ENCODE results near the gene TMCC3.

Gene TMCC3

DNA sequence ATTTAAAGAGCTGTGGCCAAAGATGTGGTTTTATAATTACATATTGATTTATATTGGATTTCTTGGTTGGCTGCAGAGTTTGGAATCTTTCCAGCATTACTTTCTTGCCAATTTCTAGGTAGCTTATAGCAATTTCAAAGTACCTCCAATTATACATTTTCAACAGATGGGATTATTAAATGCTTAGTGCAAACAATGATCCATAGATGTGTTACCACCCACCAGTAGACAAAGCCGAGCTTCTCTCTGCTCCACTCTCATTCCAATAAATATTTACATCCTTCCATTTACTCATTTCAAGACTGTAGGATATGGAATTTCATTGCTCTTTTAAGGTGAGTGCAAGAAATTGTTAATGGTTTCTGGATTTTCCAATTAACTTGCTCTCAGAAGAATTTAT lies 21.6 kb upstream of the TMCC3 start:
- DNase-seq: no peak

DNA sequence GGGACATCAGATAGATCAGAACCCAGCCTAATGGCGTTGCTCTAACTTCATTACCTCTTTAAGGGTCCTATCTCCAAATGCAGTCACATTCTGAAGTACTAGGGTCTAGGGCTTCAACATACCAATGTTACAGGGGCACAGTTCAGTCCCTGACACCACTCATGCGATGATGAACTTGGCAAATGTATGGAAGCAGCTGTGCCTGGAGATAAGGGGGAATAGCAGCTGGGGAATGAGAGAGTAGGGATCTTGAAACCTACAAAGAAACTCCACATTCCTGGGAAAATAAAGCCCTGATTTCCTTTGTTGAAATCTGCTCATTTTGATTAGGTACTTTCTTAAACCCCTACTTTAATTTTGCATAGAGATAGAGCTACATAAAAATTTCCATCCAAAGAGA lies 20.5 kb upstream of the TMCC3 start:
- DNase-seq: no peak

DNA sequence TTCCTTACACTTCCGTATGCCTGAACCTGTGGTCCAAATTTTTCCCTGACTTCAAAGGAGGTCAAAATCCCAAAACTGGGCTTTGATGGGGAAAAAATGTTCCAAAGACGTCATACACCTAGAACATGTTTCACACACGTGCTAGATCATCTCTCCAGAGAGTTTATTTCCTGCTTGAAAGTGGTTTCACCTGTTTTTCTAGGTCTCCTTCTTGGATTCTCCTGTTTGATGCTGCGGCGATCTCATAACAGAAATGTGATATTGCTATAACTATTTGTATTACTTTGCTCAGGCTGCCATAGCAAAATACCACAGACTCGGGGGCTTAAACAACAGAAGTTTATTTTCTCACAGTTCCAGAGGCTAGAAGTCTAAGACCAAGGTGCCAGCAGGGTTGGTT lies 19.7 kb upstream of the TMCC3 start:
- DNase-seq: no peak

DNA sequence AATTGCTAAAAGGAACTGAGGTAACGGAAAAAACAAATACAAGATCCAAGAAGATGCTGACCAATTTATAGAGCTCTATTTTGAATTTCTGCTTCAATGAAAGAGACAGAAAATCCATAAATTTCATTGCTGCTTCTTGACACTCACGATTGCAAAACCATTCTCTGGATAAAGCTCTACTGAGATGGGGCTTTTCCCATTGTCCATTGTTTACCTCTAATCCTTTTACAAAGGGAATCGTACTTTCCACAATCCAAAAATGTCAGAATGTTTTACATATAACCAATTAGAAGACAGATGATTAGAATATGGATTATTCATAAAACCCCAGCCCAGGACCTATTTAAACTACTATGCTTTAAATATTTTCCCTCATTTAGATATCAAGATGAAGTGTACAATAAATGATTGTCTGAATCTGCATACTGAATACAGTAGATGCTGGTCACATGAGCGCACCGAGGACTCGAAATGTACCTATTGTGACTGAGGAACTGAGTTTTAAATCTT lies 16.7 kb upstream of the TMCC3 start:
- DNase-seq: no peak

DNA sequence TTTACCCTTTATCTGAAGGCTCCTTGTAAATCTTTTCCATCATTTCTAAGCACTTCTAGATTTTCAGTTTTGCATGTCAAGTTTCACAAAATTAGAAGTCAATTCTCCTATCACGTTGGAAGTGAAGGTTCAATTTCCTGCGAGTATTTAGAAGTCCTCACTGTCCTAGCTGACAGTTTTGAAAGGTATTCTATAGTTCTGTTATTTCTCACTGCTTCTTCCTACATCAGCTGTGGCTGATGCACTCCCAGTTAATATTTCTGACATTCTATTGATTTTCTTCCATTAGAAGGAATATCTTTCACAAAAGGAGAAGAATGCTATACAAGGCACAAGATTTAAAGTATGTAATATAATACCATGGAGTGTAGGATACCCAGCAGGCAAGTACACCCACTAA lies 15.8 kb upstream of the TMCC3 start:
- DNase-seq: no peak

DNA sequence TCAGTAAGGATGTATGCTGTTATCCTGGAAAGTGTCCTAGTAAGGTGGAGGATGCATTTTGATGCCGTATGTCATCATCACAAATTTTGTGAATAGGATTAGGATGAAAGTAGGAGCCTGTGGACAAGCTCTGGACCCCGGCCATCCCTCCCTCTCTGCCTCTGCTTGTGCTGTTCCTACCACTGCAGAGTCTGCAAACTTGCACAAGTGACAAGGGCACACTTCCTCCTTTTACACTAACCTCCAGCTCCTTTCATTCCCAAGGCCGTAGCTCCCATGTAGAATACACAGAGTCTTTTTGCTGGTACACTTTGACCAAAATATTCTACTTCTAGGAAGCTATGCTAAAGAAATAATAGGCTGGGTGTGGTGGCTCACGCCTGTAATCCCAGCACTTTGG lies 13.3 kb upstream of the TMCC3 start:
- no peak for DNase-seq

DNA sequence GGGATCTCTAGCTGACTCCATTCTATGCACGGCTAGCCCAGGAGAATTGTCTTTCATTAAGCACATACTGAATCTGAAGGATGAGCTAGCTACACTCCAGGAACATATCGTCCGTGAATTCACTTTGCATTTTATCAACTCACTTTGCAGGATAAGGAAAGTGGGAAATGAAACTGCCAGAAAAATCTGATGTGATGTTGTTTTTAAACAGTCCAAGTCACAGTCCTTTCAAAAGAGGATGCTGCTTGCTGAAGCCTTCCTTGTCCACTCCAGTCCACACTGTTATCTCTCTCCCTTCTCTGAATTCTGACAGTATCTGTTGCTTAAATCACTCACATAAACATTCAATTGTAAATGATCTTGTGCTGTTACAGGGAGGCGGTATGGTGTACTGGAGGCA lies 12.7 kb upstream of the TMCC3 start:
- no peak for DNase-seq

DNA sequence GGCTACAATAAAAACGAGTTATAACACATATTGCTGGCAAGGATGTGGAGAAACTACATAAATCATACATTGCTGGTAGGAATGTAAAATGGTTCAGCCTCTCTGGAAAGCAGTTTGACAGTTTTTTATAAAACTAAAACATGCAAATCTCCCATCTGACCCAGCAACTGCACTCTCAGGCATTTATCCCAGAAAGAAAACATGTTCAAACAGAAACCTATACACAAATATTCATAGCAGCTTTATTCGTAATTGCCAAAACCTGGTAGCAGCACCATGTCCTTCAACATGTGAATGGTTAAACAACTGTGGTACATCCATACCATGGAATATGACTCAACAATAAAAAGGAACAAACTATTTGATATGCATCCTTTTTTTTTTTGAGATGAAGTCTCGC lies 10.1 kb upstream of the TMCC3 start:
- no peak for DNase-seq

DNA sequence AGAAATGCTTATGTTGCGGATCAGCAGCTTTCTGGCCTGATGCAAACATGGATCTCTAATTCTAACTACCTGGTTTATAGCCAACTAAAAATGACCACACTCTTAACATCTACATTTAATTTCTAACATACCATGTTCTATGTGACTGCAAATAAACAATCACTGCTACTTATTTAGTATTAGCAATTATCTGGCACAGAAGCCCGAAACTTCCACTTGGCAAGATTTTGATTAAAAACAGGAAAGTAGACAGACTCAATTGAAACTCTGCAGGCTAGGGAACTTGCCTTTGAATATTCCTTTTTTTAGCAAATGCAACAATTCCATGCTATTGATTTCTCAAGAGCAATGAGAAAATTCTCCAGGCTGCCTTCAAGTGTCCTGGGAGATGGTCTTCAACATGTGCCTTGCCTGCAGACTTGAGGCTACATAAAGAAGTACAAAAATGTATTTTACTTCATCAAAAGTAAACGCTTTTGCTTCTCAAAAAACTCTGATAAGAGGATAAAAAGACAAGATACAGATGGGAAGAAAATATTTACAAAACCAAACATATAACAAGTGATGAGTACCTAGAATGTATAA lies 9.1 kb upstream of the TMCC3 start:
- DNase-seq: no peak

DNA sequence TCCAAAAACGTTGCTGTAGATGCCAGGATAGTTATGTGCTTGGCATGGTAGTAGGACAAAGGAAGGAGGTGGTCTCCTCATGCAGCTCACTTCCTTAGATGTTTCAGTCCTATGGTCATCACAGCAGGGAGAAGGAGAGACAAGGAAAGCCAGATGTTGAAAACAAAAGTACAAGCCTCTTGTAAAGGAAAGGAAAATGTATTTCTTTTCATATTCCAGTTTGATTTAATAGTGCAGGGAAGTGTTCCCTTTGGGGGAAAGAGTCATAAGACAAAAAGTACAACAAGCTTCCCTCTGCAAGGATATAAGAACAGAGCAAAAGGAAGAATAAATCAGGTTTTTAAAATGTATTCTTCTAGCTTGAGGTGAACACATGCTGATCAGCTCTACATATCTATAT lies 8.6 kb upstream of the TMCC3 start:
- DNase-seq: no peak

DNA sequence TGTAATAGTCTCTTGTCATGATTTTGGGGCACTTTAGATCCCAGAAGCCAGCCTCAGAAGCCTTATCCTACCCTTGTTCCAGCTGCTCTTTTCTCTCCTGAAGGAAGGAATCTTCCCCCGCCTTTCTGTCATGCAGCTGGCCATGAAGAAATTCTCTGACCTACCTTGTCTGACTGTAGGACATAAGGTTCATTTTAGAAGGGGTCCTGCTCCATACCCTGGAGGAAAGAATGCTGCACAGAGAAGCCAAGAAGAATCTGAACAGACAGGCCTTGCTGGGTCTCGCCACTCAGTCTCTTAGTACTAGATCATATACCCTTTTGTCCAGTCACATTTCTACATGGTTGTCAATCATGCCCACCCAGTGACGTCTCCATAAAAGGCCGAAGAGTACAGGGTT lies 6.2 kb upstream of the TMCC3 start:
- no peak for DNase-seq

DNA sequence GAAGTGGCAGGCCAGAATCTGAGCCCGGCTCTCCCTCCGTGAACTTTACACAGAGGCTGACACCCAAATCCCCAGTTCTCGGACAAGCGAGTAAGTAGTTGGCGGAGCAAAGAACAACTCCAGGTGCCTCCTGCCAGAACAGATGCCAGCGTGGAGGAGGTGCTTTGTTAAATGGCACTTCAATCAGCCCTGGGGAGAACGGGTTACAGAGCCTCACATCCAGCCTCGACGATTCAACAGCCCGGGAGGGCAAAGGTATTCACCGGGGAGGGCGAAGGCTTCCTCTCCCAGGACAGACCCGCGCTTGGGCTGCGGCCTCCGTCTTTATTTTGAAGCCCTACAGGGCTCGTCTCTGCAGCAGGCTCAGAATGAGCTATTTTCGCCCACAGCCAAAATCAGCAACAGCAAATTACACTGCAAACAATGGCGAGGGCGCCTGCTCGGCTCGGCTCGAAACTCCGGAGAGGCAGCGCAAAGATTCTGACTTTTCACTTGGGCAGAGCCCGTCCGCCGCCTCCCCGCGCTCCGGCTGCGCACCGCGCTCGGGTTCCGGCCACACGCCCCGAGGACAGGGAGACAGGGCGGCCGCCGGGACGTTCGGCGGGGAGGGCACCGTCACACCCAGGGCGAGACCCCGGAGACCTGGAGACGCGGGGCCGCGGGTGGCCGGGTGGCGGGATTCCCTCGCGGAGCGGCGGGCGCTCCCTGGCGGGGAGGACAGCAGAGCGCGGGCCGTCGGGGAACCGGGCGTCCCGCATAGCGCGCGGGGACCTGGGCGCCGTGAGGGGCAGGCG lies 811 bp downstream of the TMCC3 start:
- peak; percentile 38 for DNase-seq

DNA sequence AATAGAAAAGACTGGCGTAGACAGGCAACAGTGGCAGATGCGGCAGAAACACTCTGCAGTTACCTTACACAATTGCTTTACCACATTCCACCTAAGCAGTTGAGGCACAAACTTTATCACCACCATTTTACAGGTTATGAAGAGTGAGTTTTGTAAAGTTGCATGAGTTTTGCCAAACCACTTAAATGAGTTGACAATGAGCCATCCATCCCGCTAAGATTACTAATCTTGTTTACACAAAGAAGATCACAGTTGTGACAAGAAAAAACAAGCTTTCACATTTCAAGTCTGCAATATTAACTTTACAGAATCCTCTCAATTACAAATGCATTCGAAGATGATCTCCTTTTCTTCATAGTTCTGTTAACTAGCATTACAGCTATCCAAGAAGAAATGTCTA lies 1.8 kb downstream of the TMCC3 start:
- DNase-seq: no peak

DNA sequence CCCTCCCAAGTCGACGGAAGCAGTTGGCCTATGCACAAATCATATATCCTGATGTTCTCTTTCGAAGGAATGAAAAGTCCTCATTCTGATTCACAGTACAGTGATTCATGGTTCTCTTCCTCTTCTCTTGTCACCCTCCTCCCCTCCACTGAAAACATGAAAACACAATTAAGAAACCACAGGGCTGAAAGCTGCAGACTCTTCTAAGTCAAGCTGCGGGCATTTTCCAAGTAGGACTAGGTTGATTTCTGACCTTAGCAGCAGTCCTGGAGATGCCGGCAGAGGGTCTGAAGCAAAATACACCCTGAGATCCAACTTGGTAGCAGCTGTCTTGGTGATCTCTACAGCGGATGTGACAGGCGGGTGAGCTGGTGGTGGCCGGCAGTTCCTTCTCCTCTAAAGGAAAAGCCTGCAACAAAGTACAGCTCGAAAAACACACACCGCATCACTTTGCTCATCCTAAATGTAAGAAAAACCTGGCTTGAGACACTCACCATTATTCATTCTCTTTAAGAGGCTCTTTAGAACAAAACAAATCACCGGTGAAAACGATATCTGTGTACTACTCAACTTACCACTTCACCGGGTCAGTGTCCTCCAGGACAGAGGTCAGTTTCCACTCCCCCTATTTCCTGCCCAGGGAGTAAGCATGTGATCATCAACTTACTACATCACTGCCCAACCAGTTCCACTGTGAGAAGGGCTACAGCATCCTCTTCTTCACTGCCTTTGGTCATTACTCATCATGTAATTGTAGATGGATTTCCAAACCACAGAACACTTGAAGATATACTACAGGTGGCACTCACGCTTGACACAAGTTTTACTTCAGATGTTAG lies 6.0 kb downstream of the TMCC3 start:
- DNase-seq: peak; percentile 8

DNA sequence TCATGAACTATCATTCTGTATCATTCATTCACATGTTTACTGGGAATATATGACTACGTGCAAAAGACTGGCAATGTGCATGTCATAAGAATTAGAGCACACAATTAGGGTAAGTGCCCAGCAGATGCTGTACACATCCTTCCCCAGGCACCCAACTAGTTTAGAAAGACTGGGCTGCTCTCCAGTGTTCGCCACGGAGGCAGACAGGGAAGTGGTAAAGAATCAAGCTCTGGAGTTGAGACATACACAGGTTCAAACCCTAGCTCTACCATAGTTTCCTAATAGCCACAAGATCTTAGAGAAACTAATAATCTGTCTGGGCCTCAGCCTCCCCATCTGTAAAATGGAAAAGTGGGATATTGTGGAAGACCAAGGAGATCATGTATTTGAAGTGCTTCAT lies 6.8 kb downstream of the TMCC3 start:
- no peak for DNase-seq

DNA sequence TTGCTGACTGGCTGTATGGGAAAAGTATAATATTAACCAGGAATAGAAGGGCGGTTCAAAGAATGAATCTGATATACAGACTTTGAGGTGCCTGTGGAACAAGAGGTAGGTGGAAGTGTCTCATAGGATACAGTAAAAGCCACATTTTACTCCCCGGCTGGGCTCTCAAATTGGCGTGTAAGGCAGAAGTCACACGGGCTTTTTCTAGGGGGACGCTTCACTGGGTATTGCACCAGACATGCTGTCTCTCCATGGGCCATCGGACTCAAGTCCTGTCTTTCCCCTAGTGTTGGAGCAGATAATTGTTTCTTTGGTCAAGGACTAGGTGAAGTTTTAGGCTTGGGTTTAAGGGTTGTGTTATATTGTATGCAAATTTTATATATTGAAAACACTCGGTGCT lies 9.1 kb downstream of the TMCC3 start:
- no peak for DNase-seq

DNA sequence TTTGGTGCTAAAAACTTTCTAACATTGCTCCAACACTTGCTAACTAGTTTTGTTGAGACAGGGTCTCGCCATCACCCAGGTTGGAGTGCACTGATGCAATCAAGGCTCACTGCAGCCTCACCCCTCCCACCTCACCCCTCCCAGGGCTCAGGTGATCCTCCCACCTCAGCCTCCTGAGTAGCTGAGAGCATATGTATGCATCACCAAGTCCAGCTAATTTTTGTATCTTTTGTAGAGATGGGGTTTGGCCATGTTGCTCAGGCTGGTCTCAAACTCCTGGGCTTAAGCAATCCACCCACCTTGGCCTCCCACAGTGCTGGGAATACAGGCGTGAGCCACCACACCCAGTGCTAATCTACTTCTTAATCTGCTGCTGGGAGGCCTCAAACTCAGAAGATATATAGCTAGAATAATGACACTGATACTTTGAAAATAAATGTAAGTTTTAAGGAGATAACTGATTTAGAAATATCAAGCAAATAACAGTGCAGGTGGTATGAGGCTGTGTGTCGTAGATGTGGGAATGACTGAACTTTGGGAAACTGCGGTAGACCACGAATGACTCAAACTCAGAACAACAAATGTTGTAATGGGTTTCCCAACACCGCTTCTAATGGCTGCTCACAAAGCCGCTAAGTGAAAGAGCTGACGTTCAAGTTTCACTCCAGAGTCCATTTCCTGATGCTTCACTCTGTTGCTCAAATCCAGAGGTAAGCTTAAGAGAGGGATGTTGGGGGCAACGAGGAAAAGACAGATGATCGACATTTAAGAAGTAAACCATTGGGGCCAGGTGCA lies 10.0 kb downstream of the TMCC3 start:
- peak; percentile 22 for DNase-seq

DNA sequence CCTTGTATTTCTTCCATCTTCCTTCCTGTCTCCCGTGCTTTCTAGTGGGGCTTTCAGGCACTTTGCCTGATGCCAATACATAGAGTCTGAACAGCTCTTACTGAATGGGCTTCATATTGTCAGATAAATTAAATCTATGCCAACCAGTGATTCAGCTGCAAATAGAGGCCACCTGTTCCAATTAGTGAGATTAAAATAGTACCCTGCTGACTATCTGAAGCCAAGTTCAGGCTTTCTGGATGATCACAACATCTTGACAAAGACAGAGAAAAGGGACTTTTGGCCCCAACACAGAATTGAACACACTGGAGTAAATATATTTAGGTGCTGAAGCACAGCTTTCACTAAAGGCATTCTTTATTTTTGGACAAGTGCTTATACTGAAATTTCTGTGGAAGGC lies 11.8 kb downstream of the TMCC3 start:
- DNase-seq: no peak

DNA sequence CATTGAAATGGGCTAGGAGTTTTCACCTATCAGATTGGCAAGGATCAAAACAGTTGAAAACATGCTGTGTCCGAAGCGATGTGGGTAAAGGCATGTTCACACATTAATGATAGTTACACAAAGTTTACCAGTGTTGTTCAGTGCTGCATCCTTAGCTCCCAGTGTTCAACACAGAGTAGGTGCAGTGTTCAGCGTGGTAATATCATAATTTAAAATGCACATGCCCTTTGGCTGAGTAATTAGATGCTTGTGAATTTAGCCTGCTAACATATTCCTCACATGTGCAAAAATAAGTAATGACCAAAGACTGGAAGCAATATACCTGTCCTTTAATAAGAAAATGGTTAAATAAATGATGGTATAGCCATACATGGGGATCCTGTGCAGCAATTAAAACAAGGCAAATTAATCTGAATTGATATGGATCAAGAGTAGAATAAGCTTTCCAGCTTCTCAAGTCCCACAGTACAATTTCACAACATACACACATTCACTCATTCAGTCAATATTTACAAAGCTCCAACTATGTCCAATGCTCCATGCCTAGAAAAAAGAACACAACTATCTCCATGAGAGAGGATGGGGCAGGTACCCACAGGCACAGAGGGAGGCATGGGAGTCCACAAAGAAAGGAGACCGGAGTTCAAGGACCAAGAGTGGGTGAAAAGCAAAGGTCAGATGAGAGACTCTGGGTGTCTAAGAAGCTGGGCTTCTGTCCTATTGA lies 12.8 kb downstream of the TMCC3 start:
- DNase-seq: no peak

DNA sequence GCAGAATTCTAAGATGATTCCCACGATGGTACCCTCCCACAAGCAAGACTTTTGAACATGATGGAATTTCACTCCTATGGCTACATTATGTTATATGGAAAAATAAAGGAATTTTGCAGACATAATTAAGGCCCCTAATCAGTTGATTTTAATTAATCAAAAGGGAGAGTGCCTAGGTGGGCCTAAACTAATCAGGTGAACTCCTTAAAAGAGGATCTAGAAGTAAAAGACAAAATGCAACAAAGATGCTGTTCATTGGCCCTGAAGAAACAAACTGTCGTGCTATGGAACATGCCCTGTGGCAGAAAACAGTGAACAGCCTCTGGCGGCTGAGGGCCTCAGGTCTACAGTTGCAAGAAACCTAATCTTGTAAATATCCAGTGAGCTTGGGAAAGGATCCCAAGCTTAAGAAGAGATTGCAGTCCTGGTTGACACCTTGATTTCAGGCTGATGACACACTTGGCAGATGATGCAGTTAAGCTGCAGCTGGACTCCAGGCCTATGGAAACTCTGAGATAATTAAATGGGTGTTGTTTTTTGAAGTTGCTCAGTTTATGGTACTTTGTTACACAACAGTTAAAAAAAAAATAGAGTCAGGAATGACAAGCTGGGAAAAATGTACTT lies 13.8 kb downstream of the TMCC3 start:
- DNase-seq: no peak

DNA sequence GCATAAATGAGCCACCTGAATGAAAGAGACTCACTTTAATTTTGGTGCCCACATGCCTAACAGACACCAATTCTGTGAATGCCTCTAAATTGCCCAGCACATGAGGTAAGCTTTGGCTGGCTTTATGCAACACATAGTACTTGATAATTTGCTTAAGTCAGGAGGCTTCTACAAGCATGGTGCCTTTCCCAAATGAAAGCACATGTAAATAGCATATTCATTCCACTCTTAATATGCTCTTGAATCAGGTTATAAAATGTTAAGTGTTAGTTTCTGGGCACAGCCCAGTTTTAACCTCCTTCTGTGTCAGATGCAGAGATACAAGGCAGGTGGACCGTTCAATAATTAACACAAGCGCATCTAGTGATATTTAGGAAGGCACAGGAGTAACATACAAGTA lies 15.6 kb downstream of the TMCC3 start:
- DNase-seq: no peak

DNA sequence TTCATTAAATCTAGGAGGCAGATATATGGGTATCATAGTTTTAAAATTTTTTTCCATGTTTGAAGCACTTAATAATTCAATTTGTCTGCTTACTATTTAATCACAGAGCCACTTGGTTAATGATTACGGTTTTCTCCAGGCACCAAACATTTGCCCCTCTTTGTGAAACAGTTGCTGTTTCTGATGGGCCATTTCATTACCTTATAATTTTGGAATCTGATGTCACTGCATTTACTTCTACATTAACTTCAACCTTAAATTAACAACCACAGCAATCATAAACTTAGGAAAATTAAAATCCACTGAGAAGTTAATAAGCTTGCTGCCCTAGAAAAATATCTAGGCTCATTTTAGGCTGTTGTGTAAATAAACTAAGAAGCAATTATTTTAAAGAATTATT lies 17.0 kb downstream of the TMCC3 start:
- DNase-seq: no peak

Measured in CD4-positive, alpha-beta T cell treated with Interleukin-17A for 4 hours (primary cell).